Hepatocyte (in vitro differentiated cells): ENCODE measurements around the gene C5orf34.

Experiments used
- CTCF ChIP-seq: fragments of 200-600 bp; sonication (generic); IDR thresholded peaks from 2 replicates; pipeline ENCODE4 v1.5.1; 2016; ENCODE audit warnings: antibody characterized with exemption, mild to moderate bottlenecking; ENCODE audit not compliant: poor library complexity
- EZH2 ChIP-seq: fragments of 200-600 bp; sonication (generic); IDR thresholded peaks from 2 replicates; pipeline ENCODE4 v1.6.1; 2016; ENCODE audit warnings: antibody characterized with exemption, mild to moderate bottlenecking, borderline replicate concordance
- EZH2phosphoT487 ChIP-seq: fragments of 200-600 bp; sonication (generic); IDR thresholded peaks from one replicate; pipeline ENCODE4 v1.6.1; 2018; ENCODE audit warnings: antibody characterized with exemption, mild to moderate bottlenecking, low read depth, moderate library complexity; ENCODE audit not compliant: unreplicated experiment, severe bottlenecking

- TF ChIP-seq EZH2, result no peak
- no peak for TF ChIP-seq CTCF
- no peak for TF ChIP-seq EZH2phosphoT487
These were observed 53.9 kb downstream of the C5orf34 start for GRCh38 chr5:43461066-43461465.
